IPS-18c (cell line): ENCODE data around the gene INTS15.

Experiments
- H3K4me3 ChIP-seq: 2 replicates; pipeline ENCODE4 v1.7.0; 2013; ENCODE audit warnings: low read depth, mild to moderate bottlenecking, low read length, moderate library complexity; ENCODE audit not compliant: insufficient read depth
- H3K9me3 ChIP-seq: one replicate; pipeline ENCODE4 v1.6.1; 2013; ENCODE audit warnings: mild to moderate bottlenecking, low read length, moderate library complexity; ENCODE audit not compliant: control insufficient read depth, insufficient read depth

Gene INTS15

GRCh38 chr7:6608081-6608480 is 18.3 kb downstream of the INTS15 start:
- H3K9me3 ChIP-seq = no peaks in the 10 kb centered on the region
- no peak overlapping the region for H3K4me3 ChIP-seq

GRCh38 chr7:6608794-6609193 is 19.0 kb downstream of the INTS15 start:
- no peaks in the 10 kb centered on the region for H3K9me3 ChIP-seq
- H3K4me3 ChIP-seq = no peak overlapping the region

- no peaks in the 10 kb centered on the region for H3K9me3 ChIP-seq
- H3K4me3 ChIP-seq = no peak overlapping the region
These were observed 23.0 kb downstream of the INTS15 start for GRCh38 chr7:6612819-6613218.

GRCh38 chr7:6613706-6614105 is 23.9 kb downstream of the INTS15 start:
- peak overlapping the region; percentile 36 for H3K4me3 ChIP-seq
- H3K9me3 ChIP-seq = no peaks in the 10 kb centered on the region

- Histone ChIP-seq H3K4me3 (peak within 1 kb of the TSS; percentile 72), H3K9me3 (no peaks in the 10 kb centered on the region)
These were observed 25.3 kb downstream of the INTS15 start, which contains the start of gene ZNF853 for GRCh38 chr7:6614953-6615722. Gene ZNF853, plus strand, starts transcription at chr7:6615610. Its CDS starts 565 bp downstream, at chr7:6616175.

- Histone ChIP-seq H3K4me3 (peak overlapping the region; percentile 70), H3K9me3 (no peaks in the 10 kb centered on the region)
These were observed 26.1 kb downstream of the INTS15 start for GRCh38 chr7:6615723-6616555.

GRCh38 chr7:6616854-6617643 is 27.2 kb downstream of the INTS15 start:
- H3K4me3 ChIP-seq = no peak overlapping the region
- H3K9me3 ChIP-seq = no peaks in the 10 kb centered on the region

GRCh38 chr7:6618621-6619020 is 28.8 kb downstream of the INTS15 start:
- no peaks in the 10 kb centered on the region for H3K9me3 ChIP-seq
- H3K4me3 ChIP-seq = no peak overlapping the region

GRCh38 chr7:6619961-6620360 is 30.1 kb downstream of the INTS15 start:
- Histone ChIP-seq H3K9me3 (no peaks in the 10 kb centered on the region), H3K4me3 (no peak overlapping the region)

GRCh38 chr7:6621195-6622133 is 31.6 kb downstream of the INTS15 start:
- no peaks in the 10 kb centered on the region for H3K9me3 ChIP-seq
- H3K4me3 ChIP-seq = no peak overlapping the region

- Histone ChIP-seq H3K9me3 (no peaks in the 10 kb centered on the region), H3K4me3 (no peak overlapping the region)
These were observed 32.4 kb downstream of the INTS15 start for GRCh38 chr7:6622134-6622710.

- H3K9me3 ChIP-seq = no peaks in the 10 kb centered on the region
- H3K4me3 ChIP-seq = no peak overlapping the region
These were observed 33.9 kb downstream of the INTS15 start for GRCh38 chr7:6623589-6624245.

- no peak overlapping the region for H3K4me3 ChIP-seq
- H3K9me3 ChIP-seq = no peaks in the 10 kb centered on the region
These were observed 34.4 kb downstream of the INTS15 start for GRCh38 chr7:6624246-6624611.

- no peak overlapping the region for H3K4me3 ChIP-seq
- H3K9me3 ChIP-seq = no peaks in the 10 kb centered on the region
These were observed 38.2 kb downstream of the INTS15 start for GRCh38 chr7:6628045-6628444.

GRCh38 chr7:6630007-6630849 is 40.4 kb downstream of the INTS15 start:
- no peak overlapping the region for H3K4me3 ChIP-seq
- no peaks in the 10 kb centered on the region for H3K9me3 ChIP-seq
